K562 (cell line): Measurements from ENCODE around the gene ELAC1. TPM values are rescaled to one million over a fixed set of nuclear protein-coding genes. Genes with fewer than 3 reads are reported as not detected.

Source experiments
- ATF1 ChIP-seq, 2 experiments: fragments of 450-650 bp in 1 of 2; IDR thresholded peaks; 2 replicates each; pipeline ENCODE4 v1.6.1; 2016; ENCODE audit warnings: missing compliant biosample characterization in 1 of 2, missing genetic modification characterization in 1 of 2
- BACH1 ChIP-seq: fragments of 200-800 bp; sonication (Bioruptor generic); IDR thresholded peaks from 2 replicates; pipeline ENCODE4 v1.6.1; 2016; ENCODE audit warnings: missing genetic modification characterization, missing compliant biosample characterization
- CREBBP ChIP-seq: IDR thresholded peaks from one replicate; pipeline ENCODE4 v1.6.1; 2012; ENCODE audit warnings: low read depth, mild to moderate bottlenecking, control low read depth, inconsistent platforms, low read length
- CSDE1 ChIP-seq, 2 experiments: fragments of 450-650 bp; IDR thresholded peaks; 2 replicates each; pipeline ENCODE4 v1.6.1; 2016; ENCODE audit warnings: mild to moderate bottlenecking in 1 of 2
- EWSR1 ChIP-seq: fragments of 450-650 bp; IDR thresholded peaks from 2 replicates; pipeline ENCODE4 v1.6.1; 2018; ENCODE audit warnings: borderline replicate concordance, mild to moderate bottlenecking, low read depth, moderate library complexity; ENCODE audit not compliant: partially characterized antibody
- NFE2L1 ChIP-seq: fragments of 450-650 bp; IDR thresholded peaks from 2 replicates; pipeline ENCODE4 v1.6.1; 2016; ENCODE audit warnings: missing genetic modification characterization, low read depth, mild to moderate bottlenecking, missing compliant biosample characterization, moderate library complexity, borderline replicate concordance
- RBM34 ChIP-seq: fragments of 200-400 bp; formaldehyde crosslinking; IDR thresholded peaks from 2 replicates; pipeline ENCODE4 v1.6.1; 2018; ENCODE audit warnings: low read length, borderline replicate concordance; ENCODE audit not compliant: insufficient read depth
- ZBTB49 ChIP-seq: sonication (generic); formaldehyde crosslinking; IDR thresholded peaks from 2 replicates; pipeline ENCODE4 v1.8.0; 2022; ENCODE audit warnings: missing genetic modification reagents, mild to moderate bottlenecking, borderline replicate concordance
- polyA plus RNA-seq, 8 experiments: library from polyadenylated mRNA; depleted of rRNA in 4 of 8; stranded (reverse) in 5 of 8; unstranded in 3 of 8; fragments of >200 nt; fragmentation: Nextera tagmentation in 2 of 8; fragmentation: Illumina TruSeq in 1 of 8; extraction: Ambion mirVana in 2 of 8; extraction: Trizol in 1 of 8; gene quantifications; 2 replicates each; pipeline versions ENCODE4 v1.2.1 to v1.2.3, GENCODE V29; 2011 to 2014; ENCODE audit warnings: inconsistent platforms in 1 of 8, missing spikeins in 1 of 8
- total RNA-seq, 7 experiments: library from RNA; depleted of rRNA in 6 of 7; stranded (reverse); fragments of >200 nt in 6 of 7; fragmentation: Illumina TruSeq in 2 of 7; extraction: Trizol in 2 of 7; gene quantifications; 2 replicates each; pipeline versions ENCODE4 v1.2.1 to v1.2.3, GENCODE V29; 2011 to 2021; ENCODE audit warnings: low replicate concordance in 1 of 7
- TF ChIP-seq, protein P1 (sequence below): sonication (generic); formaldehyde crosslinking; IDR thresholded peaks from 2 replicates; pipeline ENCODE4 v1.4.0; 2020; ENCODE audit warnings: mild to moderate bottlenecking, missing genetic modification reagents
- TF ChIP-seq, protein P2 (sequence below): fragments of 150-350 bp; IDR thresholded peaks from 2 replicates; pipeline ENCODE4 v1.6.1; 2014; ENCODE audit warnings: low read depth, mild to moderate bottlenecking, low read length, borderline replicate concordance
- TF ChIP-seq, protein P3 (sequence below): sonication (generic); formaldehyde crosslinking; IDR thresholded peaks from 2 replicates; pipeline ENCODE4 v1.8.0; 2022; ENCODE audit warnings: mild to moderate bottlenecking, missing genetic modification reagents

ELAC1 gene
- total and polyA plus RNA-seq, 9 of the 15 experiments (the other 6 are each of a cell fraction or from before 2014, with no cell fraction given): 3.7 to 7.7 (median 4.9) TPM

DNA sequence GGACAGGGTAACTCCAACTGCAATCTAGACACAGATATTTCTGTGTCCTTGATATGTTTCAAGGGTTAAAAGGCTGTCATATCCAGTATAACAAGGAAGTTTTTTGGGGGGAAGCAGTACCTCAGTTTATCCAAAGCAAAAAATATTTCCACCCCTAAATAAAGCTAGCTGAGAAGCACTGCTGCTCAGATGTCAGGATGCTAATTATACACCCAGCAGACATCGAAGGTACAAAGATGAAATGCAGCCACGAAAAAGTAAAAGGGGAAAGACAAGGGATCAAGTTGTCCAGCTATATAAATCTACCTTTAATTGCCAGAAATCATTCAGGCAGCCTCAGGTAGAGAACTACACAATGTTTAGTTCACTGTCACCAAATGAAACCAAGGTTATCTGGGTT is 26.2 kb downstream of the ELAC1 start (continued):
- TF ChIP-seq, protein P1, sequence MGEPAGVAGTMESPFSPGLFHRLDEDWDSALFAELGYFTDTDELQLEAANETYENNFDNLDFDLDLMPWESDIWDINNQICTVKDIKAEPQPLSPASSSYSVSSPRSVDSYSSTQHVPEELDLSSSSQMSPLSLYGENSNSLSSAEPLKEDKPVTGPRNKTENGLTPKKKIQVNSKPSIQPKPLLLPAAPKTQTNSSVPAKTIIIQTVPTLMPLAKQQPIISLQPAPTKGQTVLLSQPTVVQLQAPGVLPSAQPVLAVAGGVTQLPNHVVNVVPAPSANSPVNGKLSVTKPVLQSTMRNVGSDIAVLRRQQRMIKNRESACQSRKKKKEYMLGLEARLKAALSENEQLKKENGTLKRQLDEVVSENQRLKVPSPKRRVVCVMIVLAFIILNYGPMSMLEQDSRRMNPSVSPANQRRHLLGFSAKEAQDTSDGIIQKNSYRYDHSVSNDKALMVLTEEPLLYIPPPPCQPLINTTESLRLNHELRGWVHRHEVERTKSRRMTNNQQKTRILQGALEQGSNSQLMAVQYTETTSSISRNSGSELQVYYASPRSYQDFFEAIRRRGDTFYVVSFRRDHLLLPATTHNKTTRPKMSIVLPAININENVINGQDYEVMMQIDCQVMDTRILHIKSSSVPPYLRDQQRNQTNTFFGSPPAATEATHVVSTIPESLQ (CRISPR knock-in tag): no peak
- TF ChIP-seq ATF1 (CRISPR knock-in tag; IDR thresholded peaks at IDR 0.05) (no peak), ATF1 (tag; IDR thresholded peaks at IDR 0.05) (no peak), CREBBP (no peak), CSDE1 (IDR thresholded peaks at IDR 0.05) (no peak), BACH1 (tag) (no peak), NFE2L1 (tag) (no peak), EWSR1 (no peak), ZBTB49 (no peak), RBM34 (no peak)
- TF ChIP-seq, protein P2, sequence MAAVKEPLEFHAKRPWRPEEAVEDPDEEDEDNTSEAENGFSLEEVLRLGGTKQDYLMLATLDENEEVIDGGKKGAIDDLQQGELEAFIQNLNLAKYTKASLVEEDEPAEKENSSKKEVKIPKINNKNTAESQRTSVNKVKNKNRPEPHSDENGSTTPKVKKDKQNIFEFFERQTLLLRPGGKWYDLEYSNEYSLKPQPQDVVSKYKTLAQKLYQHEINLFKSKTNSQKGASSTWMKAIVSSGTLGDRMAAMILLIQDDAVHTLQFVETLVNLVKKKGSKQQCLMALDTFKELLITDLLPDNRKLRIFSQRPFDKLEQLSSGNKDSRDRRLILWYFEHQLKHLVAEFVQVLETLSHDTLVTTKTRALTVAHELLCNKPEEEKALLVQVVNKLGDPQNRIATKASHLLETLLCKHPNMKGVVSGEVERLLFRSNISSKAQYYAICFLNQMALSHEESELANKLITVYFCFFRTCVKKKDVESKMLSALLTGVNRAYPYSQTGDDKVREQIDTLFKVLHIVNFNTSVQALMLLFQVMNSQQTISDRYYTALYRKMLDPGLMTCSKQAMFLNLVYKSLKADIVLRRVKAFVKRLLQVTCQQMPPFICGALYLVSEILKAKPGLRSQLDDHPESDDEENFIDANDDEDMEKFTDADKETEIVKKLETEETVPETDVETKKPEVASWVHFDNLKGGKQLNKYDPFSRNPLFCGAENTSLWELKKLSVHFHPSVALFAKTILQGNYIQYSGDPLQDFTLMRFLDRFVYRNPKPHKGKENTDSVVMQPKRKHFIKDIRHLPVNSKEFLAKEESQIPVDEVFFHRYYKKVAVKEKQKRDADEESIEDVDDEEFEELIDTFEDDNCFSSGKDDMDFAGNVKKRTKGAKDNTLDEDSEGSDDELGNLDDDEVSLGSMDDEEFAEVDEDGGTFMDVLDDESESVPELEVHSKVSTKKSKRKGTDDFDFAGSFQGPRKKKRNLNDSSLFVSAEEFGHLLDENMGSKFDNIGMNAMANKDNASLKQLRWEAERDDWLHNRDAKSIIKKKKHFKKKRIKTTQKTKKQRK: no peak
- TF ChIP-seq, protein P3, sequence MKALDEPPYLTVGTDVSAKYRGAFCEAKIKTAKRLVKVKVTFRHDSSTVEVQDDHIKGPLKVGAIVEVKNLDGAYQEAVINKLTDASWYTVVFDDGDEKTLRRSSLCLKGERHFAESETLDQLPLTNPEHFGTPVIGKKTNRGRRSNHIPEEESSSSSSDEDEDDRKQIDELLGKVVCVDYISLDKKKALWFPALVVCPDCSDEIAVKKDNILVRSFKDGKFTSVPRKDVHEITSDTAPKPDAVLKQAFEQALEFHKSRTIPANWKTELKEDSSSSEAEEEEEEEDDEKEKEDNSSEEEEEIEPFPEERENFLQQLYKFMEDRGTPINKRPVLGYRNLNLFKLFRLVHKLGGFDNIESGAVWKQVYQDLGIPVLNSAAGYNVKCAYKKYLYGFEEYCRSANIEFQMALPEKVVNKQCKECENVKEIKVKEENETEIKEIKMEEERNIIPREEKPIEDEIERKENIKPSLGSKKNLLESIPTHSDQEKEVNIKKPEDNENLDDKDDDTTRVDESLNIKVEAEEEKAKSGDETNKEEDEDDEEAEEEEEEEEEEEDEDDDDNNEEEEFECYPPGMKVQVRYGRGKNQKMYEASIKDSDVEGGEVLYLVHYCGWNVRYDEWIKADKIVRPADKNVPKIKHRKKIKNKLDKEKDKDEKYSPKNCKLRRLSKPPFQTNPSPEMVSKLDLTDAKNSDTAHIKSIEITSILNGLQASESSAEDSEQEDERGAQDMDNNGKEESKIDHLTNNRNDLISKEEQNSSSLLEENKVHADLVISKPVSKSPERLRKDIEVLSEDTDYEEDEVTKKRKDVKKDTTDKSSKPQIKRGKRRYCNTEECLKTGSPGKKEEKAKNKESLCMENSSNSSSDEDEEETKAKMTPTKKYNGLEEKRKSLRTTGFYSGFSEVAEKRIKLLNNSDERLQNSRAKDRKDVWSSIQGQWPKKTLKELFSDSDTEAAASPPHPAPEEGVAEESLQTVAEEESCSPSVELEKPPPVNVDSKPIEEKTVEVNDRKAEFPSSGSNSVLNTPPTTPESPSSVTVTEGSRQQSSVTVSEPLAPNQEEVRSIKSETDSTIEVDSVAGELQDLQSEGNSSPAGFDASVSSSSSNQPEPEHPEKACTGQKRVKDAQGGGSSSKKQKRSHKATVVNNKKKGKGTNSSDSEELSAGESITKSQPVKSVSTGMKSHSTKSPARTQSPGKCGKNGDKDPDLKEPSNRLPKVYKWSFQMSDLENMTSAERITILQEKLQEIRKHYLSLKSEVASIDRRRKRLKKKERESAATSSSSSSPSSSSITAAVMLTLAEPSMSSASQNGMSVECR (CRISPR knock-in tag): no peak
